Mesenteric fat pad (tissue), 1 donor: Measurements from ENCODE around the gene ZNF600. TPM values are rescaled to one million over a fixed set of nuclear protein-coding genes. Genes with fewer than 3 reads are reported as not detected.
A peak's percentile ranks its signal among the peaks of the same experiment; 100 is the strongest.
"Not testable (repeated sequence)": the region's sequence is repeated elsewhere in the genome, so short reads cannot be mapped to it uniquely, and the experiment has no call there.

Source experiments
- DNase-seq: peaks from one replicate; pipeline ENCODE4 v3.0.0-alpha.2; 2020; ENCODE audit warnings: low spot score
- total RNA-seq: library from RNA; stranded (reverse); fragmentation: NEBNext Ultra II Directional; extraction: Animal tissue kit (Norgen Biotek cat#: 25700); gene quantifications from one replicate; pipeline ENCODE4 v1.2.1, GENCODE V29; 2021
- donor health status: DM: yes; HTN: yes; CAD: no.

Gene ZNF600
- total RNA-seq, 1 donor from 2014 or later, result 8.4 TPM

GRCh38 chr19:52742516-52742915 is 44.1 kb downstream of the ZNF600 start:
- no peak for DNase-seq

GRCh38 chr19:52741951-52742485 is 44.6 kb downstream of the ZNF600 start:
- no peak for DNase-seq

DNA sequence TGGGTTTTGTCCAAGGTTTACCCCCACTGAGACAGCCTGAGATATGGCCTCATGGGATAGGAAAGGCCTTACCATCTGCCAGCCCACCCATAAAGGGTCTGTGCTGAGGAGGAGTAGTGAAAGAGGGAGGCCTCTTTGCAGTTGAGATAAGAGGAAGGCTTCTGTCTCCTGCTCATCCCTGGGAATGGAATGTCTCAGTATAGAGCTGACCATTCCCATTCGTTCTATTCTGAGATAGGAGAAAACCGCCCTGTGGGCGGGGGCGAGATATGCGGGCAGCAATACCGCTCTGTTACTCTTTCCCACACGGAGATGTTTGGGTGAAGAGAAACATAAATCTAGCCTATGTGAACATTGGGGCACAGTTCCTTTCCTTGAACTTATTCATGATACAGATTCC is 45.2 kb downstream of the ZNF600 start:
- not testable (repeated sequence) for DNase-seq

DNA sequence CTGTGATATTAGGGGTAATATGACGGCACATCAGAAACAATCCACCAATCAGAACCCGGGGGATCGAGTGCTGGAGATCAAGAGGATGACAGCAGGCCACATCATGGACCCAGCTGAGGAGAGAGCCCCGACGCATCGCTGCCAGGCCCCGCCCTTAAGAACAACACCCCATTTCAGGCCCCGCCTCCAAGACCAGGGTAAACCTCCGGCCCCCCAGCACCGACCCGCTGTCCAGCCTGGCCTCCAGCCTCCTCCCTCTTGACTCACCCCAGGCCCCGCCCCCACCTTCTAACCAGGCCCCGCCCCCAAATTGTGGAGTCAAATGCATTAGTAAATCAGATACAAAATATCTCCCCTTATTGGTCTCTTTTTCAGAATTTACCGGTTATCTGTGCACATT is 47.0 kb downstream of the ZNF600 start:
- DNase-seq, result no peak

- no peak for DNase-seq
These were observed 50.9 kb downstream of the ZNF600 start for GRCh38 chr19:52735734-52736133.

GRCh38 chr19:52734893-52735661 is 51.5 kb downstream of the ZNF600 start, which contains the start of gene ZNF611:
ZNF611 (minus strand) TSS chr19:52735044; CDS start chr19:52715894, 19,150 bp downstream.
- DNase-seq, result peak; percentile 100

GRCh38 chr19:52734331-52734892 is 52.2 kb downstream of the ZNF600 start:
- no peak for DNase-seq

- not testable (repeated sequence) for DNase-seq
These were observed 60.5 kb downstream of the ZNF600 start for GRCh38 chr19:52726051-52726450.

DNA sequence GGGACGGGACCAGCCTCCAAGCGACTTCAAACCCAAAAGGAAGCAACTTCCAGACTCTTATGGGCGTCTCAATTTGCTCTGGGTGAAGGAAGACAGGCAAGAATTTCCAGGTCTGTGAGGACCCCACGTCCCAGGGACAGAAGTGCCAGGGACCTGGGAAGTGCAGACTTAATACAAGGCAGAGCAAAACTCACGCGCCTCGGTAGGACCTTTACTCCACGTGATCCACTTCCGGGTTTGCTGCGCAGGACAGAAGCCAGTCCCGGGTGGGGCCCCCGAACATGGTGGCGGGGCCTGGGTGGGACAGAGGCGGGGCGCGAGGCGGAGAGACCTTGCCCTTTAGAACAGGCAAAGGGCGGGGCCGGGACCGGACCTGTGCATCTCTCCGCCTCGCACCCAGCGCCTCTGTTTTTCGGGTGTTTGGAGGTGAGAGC is 61.0 kb downstream of the ZNF600 start:
- no peak for DNase-seq

- DNase-seq, result no peak
These were observed 61.7 kb downstream of the ZNF600 start for GRCh38 chr19:52724701-52725514.

- not testable (repeated sequence) for DNase-seq
These were observed 62.5 kb downstream of the ZNF600 start for GRCh38 chr19:52723907-52724598.

DNA sequence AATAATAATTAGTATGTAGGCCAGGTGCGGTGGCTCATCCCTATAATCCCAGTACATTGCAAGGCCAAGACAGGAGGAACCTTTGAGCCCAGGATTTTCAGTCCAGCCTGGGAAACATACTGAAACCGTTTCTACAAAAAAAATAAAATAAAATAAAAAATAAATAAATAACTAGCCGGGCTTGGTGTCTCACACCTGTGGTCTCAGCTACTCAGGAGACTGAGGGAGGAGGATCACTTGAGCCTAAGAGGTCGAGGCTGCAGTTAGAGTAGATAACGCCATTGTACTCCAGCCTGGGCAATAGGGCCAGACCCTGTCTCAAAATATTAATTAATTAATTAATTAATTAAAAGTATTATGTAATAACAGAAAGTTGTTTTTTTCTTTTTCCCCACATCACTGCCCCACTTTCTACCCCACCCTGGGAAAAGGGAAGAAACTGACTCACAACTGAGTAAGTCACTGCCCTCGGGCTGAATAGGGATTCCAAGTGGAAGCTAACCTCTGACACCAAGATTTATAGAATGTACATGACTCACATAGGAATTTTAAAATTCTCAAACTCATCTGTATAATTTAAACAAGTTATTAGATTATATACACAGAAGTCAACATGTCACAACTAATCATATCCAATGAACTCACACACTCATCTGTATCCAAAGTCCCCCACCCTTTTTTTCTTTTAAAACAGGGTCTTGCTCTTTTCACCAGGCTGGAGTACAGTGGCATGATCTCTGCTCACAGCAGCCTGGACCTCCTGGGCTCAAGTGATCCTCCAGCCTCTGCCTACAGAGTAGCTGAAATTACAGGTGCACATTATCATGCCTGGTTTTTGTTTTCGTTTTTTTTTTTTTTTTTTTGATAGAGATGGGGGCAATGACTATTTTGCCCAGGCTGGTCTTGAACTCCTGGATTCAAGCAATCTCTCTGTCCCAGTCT is 64.3 kb downstream of the ZNF600 start:
- DNase-seq, result no peak

DNA sequence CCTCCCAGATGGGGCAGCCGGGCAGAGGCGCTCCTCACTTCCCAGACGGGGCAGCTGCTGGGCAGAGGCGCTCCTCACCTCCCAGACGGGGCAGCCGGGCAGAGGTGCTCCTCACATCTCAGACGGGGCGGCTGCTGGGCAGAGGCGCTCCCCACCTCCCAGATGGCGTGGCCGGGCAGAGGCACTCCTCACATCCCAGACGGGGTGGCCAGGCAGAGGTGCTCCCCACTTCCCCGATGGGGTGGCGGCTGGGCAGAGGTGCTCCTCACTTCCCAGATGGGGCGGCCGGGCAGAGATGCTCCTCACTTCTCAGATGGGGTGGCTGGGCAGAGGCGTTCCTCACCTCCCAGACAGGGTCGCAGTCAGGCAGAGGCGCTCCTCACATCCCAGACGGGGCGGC is 66.0 kb downstream of the ZNF600 start:
- not testable (repeated sequence) for DNase-seq

DNA sequence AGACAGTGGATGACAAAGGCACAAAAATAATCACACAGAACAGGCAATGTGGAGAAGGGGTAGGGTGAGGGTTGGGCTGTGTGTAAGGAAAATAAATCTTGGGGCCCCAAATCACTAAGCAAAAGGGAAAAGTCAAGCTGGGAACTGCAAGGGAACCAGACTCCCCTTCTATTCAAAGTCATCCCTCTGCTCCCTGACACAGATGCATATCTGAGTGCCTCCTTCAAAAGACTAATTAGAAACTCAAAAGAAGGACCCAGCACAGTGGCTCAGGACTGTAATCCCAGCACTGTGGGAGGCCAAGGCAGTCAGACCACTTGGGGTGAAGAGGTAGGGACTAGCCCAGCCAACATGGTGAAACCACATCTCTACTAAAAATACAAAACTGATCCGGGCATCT is 70.1 kb downstream of the ZNF600 start:
- peak; percentile 8 for DNase-seq

GRCh38 chr19:52715902-52716301 is 70.7 kb downstream of the ZNF600 start:
- not testable (repeated sequence) for DNase-seq

- DNase-seq, result peak; percentile 59
These were observed 71.3 kb downstream of the ZNF600 start for GRCh38 chr19:52715330-52715729.
